Pancreas (tissue), 10 donors: ENCODE data around the gene AP2M1. TPM values are rescaled to one million over a fixed set of nuclear protein-coding genes. Genes with fewer than 3 reads are reported as not detected.

Experiments
- ATAC-seq, 4 donors: fragments of 200-7000 bp; cut with Tn5 transposase; one replicate each; pipeline versions ENCODE4 v1.8.0 to v1.9.1; 2020; ENCODE audit warnings: mild to moderate bottlenecking in 4 of 4, moderate library complexity in 4 of 4
- DNase-seq, 6 donors: peaks; one replicate each; pipeline ENCODE4 v3.0.0-alpha.2; 2020
- FAIRE-seq: peaks from 2 replicates; lab custom pipeline; 2012; peaks lifted over from hg19 to GRCh38; lab: Jason Lieb, UNC
- H3K27ac ChIP-seq, 4 donors: fragments of 200-600 bp; sonication (generic); 1 replicate in 3 of 4; 2 replicates in 1 of 4; pipeline versions ENCODE4 v1.5.0 to v1.8.0; 2020
- H3K27me3 ChIP-seq, 4 donors: fragments of 200-600 bp; one replicate each; pipeline ENCODE4 v1.8.0; 2021
- H3K36me3 ChIP-seq, 3 donors: fragments of 200-600 bp; sonication (generic) in 1 of 3; one replicate each; pipeline versions ENCODE4 v1.5.0 to v1.8.0; 2020 to 2021
- H3K4me1 ChIP-seq, 3 donors: fragments of 200-600 bp; one replicate each; pipeline ENCODE4 v1.8.0; 2021
- H3K4me3 ChIP-seq, 4 donors: fragments of 200-600 bp; sonication (generic) in 2 of 4; one replicate each; pipeline versions ENCODE4 v1.5.0 to v1.8.0; 2020 to 2021
- H3K9me3 ChIP-seq, 4 donors: fragments of 200-600 bp; one replicate each; pipeline ENCODE4 v1.8.0; 2021
- WGBS, 2 donors: extraction: QIAGEN DNeasy Blood & Tissue Kit; methylation state at CpG; one replicate each; pipeline ENCODE4 v1.1.7; 2013; 5-methylcytosine and 5-hydroxymethylcytosine counted together
- intact Hi-C, 3 donors: fragments of 100-400 bp; cut with DNase I; formaldehyde crosslinking; loops; one replicate each; pipeline versions ENCODE4 v1.11.1 to v1.14.2; 2022
- polyA plus RNA-seq, 2 donors: library from polyadenylated mRNA; stranded (reverse); fragments of 200-250 nt; gene quantifications; one replicate each; pipeline ENCODE4 v1.2.3, GENCODE V29; 2013
- total RNA-seq, 6 donors: library from RNA; stranded (reverse); fragmentation: NEBNext Ultra II Directional in 4 of 6; extraction: Animal tissue kit (Norgen Biotek cat#: 25700) in 4 of 6; gene quantifications; one replicate each; pipeline versions ENCODE4 v1.2.1 to v1.2.4, GENCODE V29; 2021 to 2023
- TF ChIP-seq, protein P1 (sequence below), 4 donors: fragments of 200-600 bp; sonication (generic) in 3 of 4; IDR thresholded peaks; one replicate each; pipeline versions ENCODE4 v1.5.0 to v1.8.0; 2021; ENCODE audit warnings: antibody characterized with exemption in 4 of 4
- donor health status: healthy with polysubstance abuse.
- donor health status: DM: no; HTN: no; CAD: no; lungs with moderate emphysema.
- donor health status: DM: no; HTN: no; CAD: no.
- donor health status: control.
- donor health status: control.
- donor health status: Bipolar disorder and iron deficiency.
- donor health status: DM: yes; HTN: yes; CAD: no.
- donor health status: DM: no; HTN: no; CAD: no.
- donor health status: DM: no; HTN: no; CAD: no.
- donor health status: DM: yes; HTN: yes; CAD: no.

Gene AP2M1
- total and polyA plus RNA-seq, 8 donors, result 67.8 to 136 (median 81.8) TPM

GRCh38 chr3:184167786-184168185 is 6.9 kb upstream of the AP2M1 start:
- intact Hi-C loops, result no loop called here
- no peaks in the 10 kb centered on the region for H3K27me3 ChIP-seq
- H3K36me3 ChIP-seq, result peaks cover 6 to 51% (median 33%) of the 10 kb centered on the region in 3 donors
- no peak overlapping the region for H3K27ac ChIP-seq
- ATAC-seq (no peak), FAIRE-seq (no peak), DNase-seq (no peak)
- no peak overlapping the region for H3K4me3 ChIP-seq
- 94 to 95% methylated on average over 8 of the region's 8 CpGs for WGBS, 2 donors
- no peaks in the 10 kb centered on the region for H3K4me1 ChIP-seq
- TF ChIP-seq, protein P1, sequence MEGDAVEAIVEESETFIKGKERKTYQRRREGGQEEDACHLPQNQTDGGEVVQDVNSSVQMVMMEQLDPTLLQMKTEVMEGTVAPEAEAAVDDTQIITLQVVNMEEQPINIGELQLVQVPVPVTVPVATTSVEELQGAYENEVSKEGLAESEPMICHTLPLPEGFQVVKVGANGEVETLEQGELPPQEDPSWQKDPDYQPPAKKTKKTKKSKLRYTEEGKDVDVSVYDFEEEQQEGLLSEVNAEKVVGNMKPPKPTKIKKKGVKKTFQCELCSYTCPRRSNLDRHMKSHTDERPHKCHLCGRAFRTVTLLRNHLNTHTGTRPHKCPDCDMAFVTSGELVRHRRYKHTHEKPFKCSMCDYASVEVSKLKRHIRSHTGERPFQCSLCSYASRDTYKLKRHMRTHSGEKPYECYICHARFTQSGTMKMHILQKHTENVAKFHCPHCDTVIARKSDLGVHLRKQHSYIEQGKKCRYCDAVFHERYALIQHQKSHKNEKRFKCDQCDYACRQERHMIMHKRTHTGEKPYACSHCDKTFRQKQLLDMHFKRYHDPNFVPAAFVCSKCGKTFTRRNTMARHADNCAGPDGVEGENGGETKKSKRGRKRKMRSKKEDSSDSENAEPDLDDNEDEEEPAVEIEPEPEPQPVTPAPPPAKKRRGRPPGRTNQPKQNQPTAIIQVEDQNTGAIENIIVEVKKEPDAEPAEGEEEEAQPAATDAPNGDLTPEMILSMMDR (IDR thresholded peaks at IDR 0.05), result no peak
- H3K9me3 ChIP-seq, result no peaks in the 10 kb centered on the region

DNA sequence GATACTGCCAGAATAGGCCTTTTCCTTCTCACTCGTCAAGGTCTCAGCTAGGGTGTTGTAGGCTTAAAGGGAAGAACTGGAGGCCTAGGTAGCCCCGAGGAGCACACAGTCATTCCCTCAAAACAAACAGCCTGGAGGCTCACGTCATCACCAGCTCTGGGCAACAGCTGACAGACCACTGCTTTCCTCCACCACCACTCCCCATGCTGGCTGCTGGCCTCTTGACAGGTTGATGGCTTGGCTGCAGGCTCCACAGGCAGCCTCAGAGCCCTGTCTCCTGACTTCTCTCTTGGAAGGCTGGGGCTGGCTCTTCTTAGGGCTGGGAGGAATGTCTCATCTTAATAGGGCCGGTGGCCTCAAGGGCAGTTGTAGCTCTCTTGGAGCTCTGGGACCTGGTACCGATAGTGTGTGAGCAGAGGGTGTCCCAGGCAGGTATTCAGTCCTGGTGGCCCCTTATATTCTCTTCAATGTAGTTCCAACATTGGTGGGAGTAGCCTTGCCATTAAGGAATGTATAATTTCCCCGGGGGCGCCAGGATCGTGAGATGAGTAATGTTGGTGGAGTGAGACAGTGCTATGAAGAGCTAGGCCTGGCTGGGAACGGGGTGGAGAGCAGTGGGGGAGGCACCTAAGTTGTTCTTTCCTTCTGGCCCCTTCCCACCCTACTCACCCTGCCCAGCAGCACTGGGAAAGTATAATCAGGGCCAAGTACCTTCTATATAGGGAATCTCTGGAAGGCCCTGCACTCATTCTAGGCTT is 6.1 kb upstream of the AP2M1 start:
- no peaks in the 10 kb centered on the region for H3K27me3 ChIP-seq
- no peaks in the 10 kb centered on the region for H3K9me3 ChIP-seq
- FAIRE-seq, result no peak
- intact Hi-C loops, result no loop called here
- WGBS, 2 donors, result 79 to 86% methylated on average over 9 of the region's 9 CpGs
- H3K27ac ChIP-seq, result no peak overlapping the region
- no peaks in the 10 kb centered on the region for H3K4me1 ChIP-seq
- TF ChIP-seq, protein P1 (IDR thresholded peaks at IDR 0.05), result no peak
- H3K36me3 ChIP-seq, result peaks cover 6 to 51% (median 33%) of the 10 kb centered on the region in 3 donors
- peak in 2 of 4 donors; percentile 13 to 22 for ATAC-seq
- no peak for DNase-seq
- no peak overlapping the region for H3K4me3 ChIP-seq

DNA sequence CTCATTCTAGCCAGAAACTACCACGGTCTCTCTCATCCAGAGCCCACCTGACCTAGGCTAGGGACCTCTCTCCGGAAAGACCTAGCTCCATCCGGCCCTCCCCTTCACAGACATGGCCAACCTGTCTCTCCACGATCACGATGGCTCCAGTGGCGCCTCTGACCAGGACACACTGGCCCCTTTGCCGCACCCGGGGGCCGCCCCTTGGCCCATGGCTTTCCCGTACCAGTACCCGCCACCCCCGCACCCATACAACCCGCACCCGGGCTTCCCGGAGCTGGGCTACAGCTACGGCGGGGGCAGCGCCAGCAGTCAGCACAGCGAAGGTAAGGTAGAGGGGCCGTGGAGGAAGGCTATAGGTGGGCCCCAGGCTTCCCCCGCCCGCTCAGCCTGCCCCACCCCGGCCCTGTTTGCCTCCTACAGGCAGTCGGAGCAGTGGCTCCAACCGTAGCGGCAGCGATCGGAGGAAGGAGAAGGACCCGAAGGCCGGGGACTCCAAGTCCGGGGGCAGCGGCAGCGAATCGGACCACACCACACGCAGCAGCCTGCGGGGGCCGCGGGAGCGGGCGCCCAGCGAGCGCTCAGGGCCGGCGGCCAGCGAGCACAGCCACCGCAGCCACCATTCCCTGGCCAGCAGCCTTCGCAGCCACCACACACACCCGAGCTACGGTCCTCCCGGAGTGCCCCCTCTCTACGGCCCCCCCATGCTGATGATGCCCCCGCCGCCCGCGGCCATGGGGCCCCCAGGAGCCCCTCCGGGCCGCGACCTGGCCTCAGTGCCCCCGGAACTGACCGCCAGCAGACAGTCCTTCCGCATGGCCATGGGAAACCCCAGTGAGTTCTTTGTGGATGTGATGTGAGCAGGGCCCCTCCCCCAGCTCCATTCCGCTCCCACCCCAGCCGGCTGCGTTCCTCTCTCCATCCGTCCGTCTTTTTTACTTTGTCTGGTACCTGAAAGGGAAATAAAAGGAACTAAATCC is 4.5 kb upstream of the AP2M1 start:
- H3K27me3 ChIP-seq, result no peaks in the 10 kb centered on the region
- 91 to 92% methylated on average over 59 to 66 of the region's 66 CpGs for WGBS, 2 donors
- TF ChIP-seq, protein P1 (IDR thresholded peaks at IDR 0.05), result no peak
- H3K4me3 ChIP-seq, result no peak overlapping the region
- no peaks in the 10 kb centered on the region for H3K9me3 ChIP-seq
- H3K4me1 ChIP-seq, result no peaks in the 10 kb centered on the region
- intact Hi-C loops, result no loop called here
- no peak overlapping the region for H3K27ac ChIP-seq
- FAIRE-seq (no peak), ATAC-seq (no peak), DNase-seq (no peak)
- H3K36me3 ChIP-seq, result peaks cover 0 to 41% (median 22%) of the 10 kb centered on the region in 3 donors

GRCh38 chr3:184171562-184171961 is 3.1 kb upstream of the AP2M1 start:
- ATAC-seq (no peak), DNase-seq (no peak), FAIRE-seq (no peak)
- intact Hi-C loops, result no loop called here
- Histone ChIP-seq H3K9me3 (no peaks in the 10 kb centered on the region), H3K4me1 (peaks cover 4 to 9% (median 7%) of the 10 kb centered on the region in 3 donors), H3K27me3 (no peaks in the 10 kb centered on the region), H3K4me3 (no peak overlapping the region), H3K27ac (no peak overlapping the region), H3K36me3 (peaks cover 0 to 27% (median 14%) of the 10 kb centered on the region in 3 donors)
- TF ChIP-seq, protein P1 (IDR thresholded peaks at IDR 0.05), result no peak
- 88 to 93% methylated on average over 9 of the region's 9 CpGs for WGBS, 2 donors
